ENCODE measurements around the gene FARP1. TPM values are rescaled to one million over a fixed set of nuclear protein-coding genes. Genes with fewer than 3 reads are reported as not detected.
A peak's percentile ranks its signal among the peaks of the same experiment; 100 is the strongest.

FARP1 gene
- total RNA-seq, 1 donor from 2014 or later = 14.9 TPM

DNA sequence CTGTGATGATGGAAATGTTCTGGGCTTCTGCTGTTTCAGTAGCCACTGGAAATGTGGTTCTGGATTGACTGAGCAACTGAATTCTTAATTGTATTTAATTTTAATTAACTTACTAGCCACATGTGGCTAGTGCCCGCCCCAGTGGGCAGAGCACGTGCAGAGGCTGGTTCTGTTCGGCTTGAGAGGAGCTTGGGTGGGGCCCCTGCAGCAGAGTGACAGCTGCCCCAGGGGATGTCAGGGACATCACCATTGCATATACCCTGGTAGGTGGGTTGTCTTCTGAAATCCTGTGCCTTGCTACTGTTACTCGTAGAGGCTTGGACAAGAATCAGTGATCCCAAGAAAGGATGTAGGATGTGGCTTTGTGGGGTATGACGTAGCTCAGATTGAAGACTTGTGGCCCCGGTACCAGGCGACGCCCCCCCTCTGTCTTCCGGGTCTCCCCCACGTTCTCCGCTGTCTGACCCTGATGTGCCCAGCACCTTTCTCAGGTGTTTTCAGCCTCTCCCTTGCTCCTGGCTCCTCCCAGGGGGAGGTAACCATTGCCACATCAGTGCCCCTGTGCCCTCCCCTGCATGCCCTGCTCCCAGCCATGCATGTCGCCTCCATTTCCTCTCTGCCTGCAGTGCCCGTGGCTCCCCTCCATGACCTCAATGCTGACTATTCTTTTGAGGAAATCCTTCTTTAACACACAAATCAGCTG is 136.7 kb downstream of the FARP1 start:
- peak in 1 of 2 donors; percentile 18 for DNase-seq (ENCODE audit: low read depth in 2 of 2)

DNA sequence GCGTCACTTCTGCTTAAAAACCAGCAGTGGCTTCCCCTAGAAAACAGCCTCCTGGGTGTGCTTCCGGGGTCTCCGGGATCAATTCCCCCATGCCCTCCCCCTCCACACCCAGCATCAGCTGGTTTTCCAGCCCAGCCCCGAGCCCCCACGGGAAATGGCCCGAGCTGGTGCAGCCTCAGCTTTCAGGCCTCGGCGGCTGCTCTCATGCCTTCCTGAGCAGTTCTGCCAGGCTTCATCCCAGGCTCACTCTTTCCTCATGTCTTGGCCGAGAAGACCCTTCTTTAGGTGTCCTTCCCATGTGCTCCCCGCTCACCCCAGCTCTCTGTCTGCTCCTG is 137.2 kb downstream of the FARP1 start:
- no peak for DNase-seq (ENCODE audit: low read depth in 2 of 2)

DNA sequence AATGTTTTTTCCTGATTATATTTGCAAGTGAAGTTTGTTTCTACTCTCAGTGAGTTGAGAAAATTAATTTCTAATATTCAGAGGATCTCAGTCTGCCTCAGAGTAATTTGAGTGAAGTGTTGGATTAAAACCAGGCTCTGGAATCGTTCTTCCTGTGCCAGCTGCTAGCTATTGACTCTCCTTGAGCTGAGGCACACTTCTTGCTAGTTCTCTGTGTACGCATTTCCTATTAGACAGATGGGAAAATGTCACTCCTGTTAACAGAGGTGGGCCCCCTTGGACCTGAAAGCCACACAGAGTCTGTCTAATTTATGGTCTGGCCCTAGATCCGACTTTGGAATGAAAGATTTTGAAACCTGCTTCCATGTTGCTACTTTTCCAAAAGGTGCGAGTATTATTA is 141.8 kb downstream of the FARP1 start:
- DNase-seq (ENCODE audit: low read depth in 2 of 2) = no peak

DNA sequence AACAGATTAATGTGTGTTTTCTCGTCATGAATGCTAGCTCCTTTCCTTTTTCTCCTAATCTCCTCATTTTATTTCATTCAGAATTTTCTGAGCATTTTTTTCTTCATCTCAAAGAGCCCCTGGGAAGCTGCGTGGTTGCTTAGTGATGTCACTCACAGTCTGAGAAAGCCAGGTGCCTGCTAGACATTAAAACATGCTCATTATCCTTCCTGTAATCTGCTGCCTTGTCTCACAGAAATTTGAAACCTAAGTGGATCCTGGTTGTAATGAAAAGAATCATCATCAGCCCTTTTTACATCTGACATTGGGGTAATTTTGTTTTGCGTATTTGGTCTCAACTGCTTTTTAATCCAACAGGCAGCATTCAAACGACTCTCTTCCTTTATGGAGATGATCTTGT is 142.4 kb downstream of the FARP1 start:
- DNase-seq (ENCODE audit: low read depth in 2 of 2) = no peak

DNA sequence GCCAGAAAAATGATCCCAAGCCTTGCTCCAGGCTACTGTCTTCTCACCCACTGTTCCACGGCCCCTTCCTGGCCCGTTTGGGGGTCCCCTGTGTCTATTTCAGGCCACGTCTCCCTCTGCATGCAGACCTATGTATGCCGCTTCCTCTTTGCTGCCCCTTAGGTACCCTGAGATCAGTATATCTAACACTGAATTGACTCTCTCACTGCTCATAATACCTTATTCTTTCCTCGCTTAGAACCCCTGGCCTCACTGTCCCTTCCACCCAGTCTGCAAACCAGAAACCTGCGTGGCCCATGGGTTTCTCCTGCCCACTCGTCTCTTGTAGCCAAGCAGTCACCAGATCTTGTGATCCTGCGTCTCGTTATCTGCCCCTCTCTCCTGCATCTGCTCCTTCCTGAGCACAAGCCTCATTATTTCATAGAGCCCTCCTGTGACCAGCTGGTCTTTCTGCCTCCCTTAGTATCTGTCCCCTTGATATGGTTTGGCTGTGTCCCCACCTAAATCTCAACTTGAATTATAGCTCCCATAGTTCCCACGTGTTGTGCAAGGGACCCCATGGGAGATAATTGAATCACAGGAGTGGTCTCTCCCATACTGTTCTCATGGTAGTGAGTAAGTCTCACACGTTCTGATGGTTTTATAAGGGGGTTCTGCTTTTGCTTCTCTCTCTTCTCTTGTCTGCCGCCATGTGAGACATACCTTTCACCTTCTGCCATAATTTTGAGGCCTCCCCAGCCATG is 143.1 kb downstream of the FARP1 start:
- DNase-seq (ENCODE audit: low read depth in 2 of 2) = no peak

DNA sequence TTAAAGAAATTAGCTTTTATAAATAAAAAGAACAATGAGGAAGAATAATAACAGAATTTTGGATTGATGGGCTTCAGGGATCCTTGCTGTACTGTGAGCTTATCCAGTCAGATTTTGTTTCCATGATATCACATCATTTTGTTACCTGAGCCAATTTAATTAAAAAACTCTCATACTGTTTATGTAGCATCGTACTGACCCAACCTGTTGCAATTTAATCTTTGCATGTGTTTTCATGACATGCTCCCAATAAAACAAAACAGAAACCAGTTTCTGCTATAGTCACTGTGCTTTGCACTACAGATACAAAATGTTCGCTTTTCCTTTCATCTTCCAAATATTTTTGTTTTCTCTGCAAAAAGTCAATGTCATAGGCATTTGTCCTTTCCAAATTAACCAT is 143.9 kb downstream of the FARP1 start:
- DNase-seq (ENCODE audit: low read depth in 2 of 2) = no peak

DNA sequence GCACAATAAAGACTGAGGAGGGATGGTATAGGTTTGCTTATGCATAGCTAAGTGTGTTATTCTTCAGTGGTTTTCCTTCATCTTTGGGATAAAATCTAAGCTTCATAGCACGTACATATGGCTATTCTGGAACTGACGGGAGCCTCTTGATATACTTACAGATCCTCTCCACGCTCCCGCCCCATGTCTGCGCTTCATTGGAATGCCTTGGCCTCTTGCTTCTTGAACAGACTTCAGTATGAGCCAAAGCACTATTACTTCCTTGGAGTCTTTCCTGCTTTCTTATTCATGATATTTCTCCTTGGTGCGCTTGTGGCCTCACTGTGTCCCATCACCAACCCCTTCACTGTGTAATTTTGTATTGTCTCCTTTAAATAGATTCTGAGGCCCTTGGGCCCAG is 145.3 kb downstream of the FARP1 start:
- no peak for DNase-seq (ENCODE audit: low read depth in 2 of 2)

DNA sequence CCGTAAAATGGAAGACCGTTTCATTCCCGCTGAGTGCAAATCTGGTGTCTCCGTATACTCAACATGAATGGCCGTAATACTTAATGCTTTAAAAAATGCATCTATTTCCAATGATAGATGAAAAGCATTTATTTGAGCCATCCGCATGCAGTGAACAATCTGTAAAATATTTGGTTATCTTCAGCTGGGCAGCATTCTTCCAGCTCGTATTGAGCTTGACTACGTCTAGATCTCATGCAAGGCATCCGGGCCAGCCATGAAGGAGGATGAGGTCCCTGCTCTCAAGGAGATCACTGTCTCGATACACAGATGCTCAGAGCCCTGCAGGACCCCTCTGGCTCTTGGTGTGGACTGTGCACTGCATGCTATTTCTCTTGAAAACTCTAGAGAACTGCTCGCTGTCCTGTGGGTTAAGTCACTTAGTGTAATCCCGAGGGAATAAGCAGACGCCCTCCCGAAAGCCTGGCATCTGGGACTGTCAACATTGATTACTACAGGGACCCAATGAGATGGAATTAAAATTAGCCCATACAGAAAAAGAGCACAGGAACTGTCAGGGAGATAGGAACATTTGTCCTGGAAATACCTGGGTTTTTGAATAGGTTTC is 146.5 kb downstream of the FARP1 start:
- DNase-seq (ENCODE audit: low read depth in 2 of 2) = no peak

DNA sequence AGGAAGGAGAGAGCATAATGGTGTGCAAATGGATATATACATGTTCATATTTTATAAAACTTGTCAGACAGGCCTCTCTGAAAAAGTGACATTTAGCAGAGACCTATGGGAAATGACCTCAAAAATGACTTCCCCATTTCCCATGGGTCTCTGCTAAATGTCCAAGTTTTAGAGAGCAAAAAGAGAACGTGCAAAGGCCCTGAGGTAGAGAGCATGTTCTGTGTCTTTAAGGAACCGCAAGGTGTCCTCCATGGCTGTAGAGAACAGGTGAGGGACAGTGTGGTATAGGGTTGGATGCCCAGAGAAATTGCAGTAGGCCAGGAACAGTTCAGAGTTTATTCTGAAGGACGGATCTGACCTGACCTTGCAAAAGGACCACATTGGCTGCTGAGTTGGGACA is 147.4 kb downstream of the FARP1 start:
- no peak for DNase-seq (ENCODE audit: low read depth in 2 of 2)

DNA sequence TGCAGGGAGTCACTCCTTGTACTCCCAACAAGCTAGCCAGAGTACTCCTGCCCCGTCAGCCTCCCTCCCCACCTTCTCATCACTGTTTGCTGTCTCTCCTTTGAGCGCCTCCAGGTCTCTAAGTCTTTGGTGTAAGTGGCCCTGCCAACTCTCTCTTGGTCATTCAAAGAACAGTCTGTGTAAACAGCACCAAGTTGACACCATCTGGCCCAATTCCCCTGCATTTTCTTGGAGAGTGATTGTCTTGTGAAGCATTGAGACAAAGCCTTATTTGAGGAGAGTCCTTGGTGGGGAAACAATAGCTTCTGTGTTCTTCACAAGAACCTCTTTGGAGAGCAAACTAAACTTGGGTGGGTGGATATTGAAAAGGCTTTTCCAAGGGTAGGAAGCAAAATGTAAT is 148.8 kb downstream of the FARP1 start:
- DNase-seq (ENCODE audit: low read depth in 2 of 2) = no peak

DNA sequence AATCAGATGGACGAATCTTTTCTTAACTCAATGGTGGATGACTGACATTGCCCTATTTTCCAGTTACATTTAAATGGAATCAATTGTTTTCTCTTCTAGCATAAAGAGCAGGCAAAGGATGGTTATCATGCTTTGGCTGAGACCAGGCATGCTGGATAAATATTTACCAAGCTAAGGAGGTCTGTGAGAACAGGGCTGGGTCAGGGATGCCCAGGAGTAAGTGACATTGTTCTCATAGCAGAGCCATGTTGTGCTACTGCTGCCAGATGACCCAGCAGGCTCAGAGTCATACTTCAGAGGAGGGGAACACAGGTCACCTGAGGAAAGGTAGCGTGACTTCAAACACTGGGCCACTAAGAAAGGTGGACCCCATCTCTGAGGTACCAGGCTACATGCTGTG is 150.2 kb downstream of the FARP1 start:
- DNase-seq (ENCODE audit: low read depth in 2 of 2) = no peak

DNA sequence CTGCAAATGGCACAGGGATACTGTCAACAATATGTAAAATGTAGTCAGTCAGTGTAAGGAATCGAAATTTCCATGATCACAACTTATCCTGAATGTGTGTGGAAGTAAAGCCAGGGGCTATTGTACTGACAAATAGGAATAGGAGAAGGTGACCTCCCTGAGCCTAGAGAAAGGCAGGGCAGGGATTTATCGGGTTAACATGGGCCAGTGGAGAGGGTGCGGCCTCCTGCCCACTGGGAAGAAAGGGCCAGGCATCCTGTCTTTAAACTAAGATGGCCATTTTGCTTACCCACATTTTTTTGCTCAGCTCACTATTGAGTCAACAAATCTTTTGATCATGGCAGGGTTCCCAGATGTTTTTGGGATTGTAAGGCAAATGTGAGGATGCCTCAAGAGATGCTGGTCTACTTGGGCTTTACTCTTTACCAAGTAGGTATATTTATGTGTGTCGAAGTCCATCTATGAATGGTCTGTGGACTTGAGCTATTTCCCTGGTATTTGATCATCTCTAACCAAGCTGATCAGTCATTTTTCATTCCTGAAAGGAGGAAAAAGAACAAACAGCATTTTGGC is 150.8 kb downstream of the FARP1 start:
- DNase-seq (ENCODE audit: low read depth in 2 of 2) = no peak

DNA sequence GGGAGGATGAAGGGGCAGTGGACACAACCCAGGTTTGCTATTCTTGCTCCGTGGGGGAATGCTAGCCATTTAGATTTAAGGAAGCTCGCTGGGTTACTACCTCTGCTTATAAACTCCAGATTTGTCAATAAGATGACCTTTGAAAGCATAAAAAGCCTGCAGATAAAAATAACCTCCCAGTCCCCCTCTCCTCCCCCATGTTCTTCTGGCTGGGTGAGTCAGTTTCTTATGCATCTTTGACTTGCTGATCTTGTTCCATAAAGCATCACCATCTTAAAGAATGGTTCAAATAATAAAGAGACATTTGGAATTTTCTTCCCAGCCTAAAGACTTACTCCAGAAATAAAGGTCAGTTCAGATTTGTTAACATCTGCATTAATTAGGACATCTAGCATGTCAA is 152.5 kb downstream of the FARP1 start:
- no peak for DNase-seq (ENCODE audit: low read depth in 2 of 2)

DNA sequence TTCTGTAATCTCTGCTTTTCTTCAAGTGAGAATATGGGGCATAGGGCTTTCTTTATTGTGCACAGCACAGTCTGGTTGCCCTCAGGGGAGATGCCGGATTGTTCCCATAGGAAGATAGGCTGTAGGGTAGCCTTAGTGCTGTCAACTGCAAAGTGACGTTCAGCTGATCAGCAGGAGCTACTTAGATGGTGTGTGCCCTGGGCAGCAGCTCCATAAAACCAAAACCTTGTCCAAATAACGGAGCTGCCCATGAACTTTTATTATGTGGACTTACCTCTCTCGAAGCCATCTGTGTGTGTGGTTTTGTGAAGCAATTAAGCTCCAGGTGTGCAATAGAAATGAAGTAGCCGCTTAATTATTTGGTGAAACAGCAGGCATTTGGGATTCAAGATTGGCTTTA is 154.2 kb downstream of the FARP1 start:
- no peak for DNase-seq (ENCODE audit: low read depth in 2 of 2)

DNA sequence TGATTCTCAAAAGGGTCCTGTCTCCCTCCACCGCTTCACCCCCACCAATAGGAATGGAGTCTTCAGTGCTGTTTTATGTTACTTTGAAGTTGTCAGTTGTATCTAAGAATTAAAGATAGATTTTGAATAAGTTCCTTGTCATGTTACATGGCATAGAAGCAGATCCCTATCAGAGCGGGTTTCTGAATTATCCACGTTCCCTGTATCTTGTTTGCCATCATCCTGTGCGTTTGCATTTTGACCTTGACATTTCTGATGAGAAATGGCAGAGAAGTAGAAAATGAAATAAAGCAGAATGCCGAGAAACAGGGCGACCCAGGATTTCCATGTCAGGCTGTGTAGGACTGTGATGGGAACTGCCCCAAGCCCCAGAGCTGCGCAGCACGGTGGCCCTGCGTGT is 154.9 kb downstream of the FARP1 start:
- no peak for DNase-seq (ENCODE audit: low read depth in 2 of 2)

DNA sequence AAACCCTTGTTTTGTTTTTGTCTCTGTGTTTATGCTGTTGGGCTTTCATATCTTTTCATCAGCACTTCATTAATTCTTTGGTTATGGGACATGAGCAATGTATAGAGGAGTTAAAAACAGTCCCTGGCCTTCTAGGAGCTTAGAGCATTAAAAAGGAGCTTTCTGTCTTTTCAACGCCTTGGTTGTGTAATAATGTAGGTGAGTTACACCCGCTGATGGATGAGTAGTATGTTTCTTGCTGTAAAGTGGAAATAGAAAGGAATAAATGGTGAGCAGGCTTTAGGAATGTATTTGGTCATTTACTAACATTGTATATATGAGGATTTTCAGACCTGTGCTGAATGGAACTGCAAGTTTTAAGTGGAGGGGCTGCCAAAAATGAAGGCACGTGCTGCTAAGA is 155.7 kb downstream of the FARP1 start:
- DNase-seq (ENCODE audit: low read depth in 2 of 2) = no peak

DNA sequence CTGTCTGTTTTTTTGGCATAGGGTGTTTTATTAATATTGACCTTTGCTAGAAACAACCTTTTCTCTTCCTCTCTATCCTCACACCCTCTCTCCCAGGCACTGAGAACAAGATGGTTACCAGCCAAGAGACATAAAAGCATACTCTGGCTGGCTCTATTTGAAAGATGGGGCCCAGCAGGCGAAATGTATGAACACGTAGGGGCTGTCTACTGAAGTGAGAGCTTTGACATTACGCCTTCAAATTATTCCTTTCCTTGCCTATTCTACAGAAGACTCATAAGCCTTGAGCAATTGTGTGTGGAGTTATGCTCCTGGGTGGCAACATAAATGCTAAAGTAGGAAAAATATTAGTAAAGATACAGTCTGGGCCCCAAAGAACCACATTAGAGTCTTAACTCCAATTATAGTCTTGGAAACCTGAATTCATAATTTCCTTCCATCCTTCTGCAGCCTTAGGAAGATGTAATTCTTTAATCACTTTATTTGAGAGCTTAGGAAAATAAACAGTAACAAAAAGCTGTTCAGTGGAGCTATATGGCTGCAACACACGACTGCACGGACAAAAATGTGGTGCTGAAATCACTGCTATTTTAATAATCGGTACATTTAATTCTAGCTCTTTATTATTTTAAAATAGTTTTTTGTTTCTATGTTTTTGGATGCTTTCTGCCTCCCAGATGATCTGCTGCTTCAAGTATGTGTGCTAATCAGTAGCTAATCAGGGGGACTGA is 156.5 kb downstream of the FARP1 start:
- peak in 1 of 2 donors; percentile 32 for DNase-seq (ENCODE audit: low read depth in 2 of 2)

DNA sequence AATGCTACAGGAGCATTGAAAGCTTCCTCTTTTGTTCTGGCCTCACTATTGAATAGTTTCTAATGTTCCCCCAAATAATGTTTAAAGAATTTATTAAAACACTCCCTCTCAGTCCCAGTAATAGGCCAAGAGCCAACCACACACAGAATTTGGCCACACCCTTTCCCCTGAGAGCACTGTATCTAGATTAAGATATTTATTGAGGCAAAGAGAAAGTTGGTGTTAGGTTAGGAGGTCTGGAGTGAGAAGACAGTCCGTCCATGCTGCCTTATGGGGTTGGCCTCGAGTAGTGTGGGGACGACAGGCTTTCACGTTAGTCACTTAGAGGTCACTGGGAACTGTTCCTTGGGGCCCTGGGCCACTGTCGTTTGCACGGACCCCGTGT is 157.1 kb downstream of the FARP1 start:
- no peak for DNase-seq (ENCODE audit: low read depth in 2 of 2)

DNA sequence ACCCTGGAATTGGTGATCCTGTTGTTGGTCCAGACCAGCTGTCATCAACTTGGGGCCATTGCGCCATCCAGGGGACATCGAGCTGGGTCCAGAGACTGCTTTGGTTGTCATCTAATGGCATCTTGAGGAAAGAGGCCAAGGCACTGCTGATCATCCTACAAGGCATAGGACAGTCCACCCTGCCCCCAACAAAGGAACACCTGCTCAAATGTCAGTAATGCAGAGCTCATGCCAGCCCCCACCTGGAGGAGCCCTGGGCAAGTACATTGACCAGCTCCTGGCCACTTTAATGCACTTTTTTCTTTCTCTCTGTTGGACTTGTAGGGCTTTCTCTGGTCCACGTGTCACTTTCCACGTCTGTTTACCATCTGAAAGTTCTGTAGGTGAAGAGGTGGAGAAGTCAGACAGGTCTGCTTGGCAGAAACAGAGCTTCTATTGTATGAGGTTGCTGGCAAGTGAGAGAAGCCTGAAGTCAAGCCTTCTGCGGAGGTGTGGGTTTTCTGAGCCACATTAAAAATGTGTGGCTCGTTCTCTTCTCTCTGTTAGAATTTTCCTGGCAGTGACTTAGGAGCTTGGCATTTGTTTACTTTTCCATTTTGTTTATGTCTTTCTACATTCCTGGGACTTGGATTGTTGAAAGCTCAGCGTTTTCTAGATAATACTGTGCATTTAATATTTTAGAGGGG is 158.2 kb downstream of the FARP1 start:
- peak in 1 of 2 donors; percentile 35 for DNase-seq (ENCODE audit: low read depth in 2 of 2)

DNA sequence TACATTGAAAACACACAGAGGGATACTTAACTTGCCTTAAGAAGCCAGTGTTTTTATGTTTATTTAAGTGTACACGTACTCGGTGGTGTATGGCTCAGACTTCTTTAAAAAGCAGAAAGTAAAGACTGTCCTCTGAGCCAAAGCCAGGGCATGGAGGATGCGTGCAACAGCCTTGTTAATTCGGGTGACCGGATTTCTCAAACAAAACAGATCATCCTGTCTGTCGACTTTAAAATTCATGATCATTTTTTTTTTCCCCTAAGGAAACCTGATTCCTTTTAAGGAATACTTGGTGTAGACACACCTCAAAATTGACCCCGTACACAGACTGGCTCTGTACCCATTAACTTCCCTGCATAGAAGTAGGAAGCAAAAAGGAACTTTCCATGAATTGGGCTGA is 158.8 kb downstream of the FARP1 start:
- peak in 1 of 2 donors; percentile 59 for DNase-seq (ENCODE audit: low read depth in 2 of 2)

DNA sequence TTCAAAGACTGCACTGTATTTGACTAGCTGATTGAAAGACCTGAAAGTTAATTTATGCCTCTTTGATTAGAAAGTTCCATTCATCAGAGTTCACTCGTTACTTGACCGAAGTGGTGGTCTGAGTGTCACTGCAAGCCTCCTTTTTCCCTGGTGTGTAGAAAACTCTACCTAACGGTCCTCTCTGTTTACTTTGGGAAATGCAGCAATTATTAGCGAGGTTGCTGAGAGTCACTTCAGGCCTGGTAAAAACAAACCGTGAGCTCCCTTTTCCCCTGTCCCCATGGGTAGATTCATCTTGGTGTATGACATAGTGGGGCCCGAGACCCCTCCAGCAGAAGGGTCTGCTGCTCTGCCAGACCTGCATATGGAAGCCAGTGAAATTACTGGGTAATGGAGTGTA is 161.0 kb downstream of the FARP1 start:
- no peak for DNase-seq (ENCODE audit: low read depth in 2 of 2)
